COR-L47 (cell line): ENCODE measurements around the gene CARS1.

Source experiments
- DNase-seq: peaks from one replicate; lab custom pipeline; 2025; lab: John Stamatoyannopoulos, UW

CARS1 gene

DNA sequence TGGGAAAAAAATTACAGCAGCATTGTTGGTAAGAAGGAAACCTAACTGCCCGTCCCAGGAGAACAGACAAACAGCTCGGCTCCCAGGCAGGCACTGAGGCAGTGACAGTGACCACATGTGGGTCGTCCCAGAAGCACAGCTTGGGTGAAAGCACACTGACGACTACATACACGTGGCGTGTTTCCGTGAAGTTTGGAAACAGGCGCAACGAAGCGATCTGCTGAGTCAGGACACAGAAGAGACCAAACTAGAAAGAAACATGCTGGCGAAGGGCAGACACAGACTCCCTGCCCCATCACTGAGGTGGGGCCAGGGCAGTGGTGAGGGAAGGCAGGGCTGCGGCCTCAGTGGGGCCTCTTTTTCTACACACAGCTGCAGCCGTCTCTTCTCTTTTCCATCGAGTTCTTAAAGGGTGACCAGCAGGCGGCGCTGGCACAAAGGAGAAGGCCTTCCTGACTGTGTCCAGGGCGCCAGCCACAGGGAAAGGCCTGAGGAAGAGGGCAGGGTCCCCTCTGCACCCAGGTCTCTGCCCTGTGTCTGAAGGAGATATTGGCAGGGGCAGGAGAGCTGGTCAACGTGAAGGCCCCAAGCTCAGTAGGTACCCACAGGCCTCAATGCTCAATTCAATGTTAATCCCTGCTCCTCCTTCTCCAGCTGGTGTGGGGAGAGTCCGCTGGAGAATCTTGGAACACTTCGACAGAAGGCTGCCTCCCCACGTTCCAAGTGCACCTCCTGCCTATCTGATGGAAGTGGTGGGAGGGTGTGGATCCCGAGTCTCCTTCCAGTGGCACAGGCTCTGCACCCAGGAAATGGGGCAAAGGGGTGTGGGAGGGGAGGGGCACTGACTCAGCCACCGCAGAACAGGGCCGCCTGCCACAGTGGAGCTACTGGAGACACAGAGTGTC is 19.9 kb downstream of the CARS1 start:
- DNase-seq = peak; percentile 41

DNA sequence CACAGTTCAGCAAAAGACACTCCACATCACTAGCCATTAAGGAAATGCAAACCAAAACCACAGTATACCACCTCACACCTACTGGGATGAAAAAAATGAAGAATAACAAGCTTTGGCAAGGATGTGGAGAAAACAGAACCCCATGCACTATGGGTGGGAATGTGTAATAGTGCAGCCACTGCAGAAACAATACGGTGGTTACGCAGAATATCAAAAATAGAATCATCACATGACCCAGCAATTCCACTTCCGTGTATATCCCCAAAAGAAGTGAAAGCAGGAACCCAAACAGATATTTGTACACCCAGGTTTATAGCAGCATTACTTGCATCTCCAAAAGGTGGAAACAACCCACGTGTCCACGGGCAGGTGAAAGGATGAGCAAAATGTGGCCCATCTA is 20.8 kb downstream of the CARS1 start:
- DNase-seq = no peak

DNA sequence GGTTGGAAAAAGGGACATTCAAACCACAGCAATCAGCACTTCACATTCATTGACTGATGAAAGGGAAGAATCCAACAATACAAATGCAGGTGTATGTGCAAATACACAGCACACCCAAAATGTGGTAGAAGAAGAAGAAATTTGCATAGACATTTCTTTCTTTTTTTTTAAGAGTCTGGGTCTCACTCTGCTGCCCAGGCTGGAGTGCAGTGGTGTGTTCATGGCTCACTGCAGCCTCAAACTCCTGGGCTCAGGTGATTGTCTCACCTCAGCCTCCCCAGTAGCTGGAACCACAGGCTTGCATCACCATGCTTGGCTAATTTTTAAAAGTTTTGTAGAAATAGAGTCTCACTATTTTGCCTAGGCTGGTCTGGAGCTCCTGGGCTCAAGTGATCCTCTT is 21.9 kb downstream of the CARS1 start:
- DNase-seq = no peak

DNA sequence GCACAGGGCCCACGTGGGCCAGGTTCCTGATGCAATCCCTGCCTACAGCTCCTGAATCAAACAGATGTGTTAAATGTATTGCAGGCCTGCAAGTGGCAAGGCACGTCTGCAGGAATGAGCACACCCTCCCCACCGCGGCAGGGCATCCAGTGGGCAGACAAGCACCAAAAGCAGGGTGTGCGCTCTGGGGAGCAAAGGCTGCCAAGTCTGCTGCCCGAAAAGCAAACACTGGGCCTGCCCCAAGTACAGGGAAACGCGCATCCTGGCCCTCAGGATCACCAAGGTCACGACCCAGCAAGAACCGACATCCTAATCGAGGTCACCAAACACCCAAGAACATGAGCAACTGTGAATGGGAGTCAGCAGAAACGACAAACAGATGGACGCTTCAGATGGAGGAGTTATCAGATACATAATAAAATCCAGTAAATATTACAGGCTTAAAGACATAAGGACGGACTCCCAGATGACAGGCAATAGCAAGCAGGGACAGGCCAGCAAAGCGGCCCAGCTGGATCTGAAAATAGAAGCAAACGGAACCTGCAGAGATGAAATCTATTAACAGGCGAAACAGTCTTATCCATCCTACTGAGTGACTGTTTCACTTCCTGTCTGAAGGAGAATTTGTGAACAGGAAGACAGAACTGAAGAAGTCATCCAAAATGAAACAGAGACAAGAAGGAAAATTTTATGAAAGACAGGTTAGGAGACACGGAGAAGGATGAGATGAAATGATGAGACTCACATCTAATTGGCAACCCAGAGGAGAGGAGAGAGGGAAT is 26.7 kb downstream of the CARS1 start:
- DNase-seq = no peak

DNA sequence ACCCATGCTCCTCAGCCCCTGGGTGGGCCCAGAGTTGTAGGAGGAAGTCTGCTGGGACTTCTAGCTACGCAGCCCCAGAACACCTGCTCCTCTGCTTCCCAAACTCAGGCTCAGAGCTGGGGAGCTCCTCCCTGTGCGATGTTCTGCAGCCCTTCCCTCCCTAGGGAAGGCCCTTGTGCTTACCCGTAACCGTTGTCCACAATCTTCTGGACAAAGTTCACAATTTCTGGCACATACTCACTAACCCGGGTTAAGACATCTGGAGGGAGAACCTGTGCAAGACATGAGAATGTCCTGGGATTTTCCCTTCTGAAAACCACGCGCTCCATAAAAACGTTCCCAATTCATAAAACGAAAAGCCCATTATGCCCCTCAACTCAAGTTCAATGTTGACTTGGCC is 28.4 kb downstream of the CARS1 start:
- no peak for DNase-seq

DNA sequence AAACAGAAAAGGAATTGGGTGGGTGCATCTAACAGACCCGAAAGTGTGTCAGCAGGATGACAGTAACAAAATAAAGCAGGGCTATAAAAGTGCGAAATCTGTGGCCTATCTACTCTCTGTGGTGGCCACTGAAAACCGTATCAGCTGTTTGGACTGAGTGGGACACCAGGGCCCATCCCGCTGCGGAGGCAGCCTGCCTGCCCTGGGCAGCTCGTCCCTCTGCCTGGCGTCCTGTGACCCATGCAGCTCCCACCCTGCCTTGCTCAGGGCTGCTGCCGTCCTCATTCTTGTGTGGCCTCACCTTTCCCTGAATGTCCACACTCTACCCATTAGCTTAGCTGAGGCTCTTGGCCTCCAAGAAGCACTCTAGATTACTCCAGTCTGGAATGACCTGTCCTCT is 30.4 kb downstream of the CARS1 start:
- no peak for DNase-seq

DNA sequence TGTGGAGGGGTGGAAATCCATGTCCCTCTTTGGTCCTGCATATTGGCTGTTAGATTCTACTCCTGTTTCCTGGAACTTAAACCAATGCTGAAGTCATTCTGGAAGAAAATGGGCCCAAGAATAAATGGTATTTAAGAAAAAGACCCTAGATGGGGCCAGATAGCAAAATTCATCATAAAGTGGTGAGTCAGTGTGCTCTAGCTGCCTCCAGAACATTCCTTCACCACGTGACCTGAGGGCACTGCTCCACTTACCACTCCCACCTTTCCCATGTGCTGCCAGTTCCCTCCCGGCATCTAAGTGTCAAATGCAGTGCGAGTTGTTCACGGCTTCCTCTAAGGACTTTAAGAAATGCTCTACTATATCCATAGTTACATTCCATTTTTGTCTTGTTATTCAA is 34.2 kb downstream of the CARS1 start:
- DNase-seq = no peak

DNA sequence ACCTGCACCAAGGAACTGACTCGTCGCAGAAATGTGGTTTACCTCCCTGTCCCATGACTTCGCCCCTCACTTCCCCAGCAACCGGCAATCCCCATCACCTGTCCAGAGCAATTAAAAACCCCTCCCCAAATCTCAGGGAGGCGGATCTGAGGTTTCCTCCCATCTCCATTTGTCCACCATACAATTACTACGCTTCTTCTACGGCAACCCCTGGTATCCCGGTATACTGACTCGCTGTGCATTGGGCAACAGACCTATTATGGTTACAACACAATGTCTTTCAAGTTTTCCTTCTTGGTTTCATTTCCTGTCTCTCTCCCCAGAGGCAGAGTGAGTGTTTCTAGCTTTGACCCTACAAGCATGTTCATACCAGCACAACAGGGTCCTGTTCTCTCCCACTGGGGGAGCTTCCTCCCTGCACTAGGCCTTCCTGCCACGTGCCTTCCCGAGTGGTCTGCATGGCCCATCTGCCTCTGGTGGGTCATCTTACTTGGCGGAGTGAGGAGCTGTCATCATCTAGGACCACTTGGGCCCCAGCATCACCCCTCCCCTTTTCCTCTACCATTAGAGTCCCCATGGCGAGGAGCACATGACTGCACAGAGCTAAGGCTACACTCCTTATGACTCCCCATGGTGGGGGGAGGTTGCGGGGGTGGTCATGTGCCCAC is 34.8 kb downstream of the CARS1 start:
- DNase-seq = no peak

DNA sequence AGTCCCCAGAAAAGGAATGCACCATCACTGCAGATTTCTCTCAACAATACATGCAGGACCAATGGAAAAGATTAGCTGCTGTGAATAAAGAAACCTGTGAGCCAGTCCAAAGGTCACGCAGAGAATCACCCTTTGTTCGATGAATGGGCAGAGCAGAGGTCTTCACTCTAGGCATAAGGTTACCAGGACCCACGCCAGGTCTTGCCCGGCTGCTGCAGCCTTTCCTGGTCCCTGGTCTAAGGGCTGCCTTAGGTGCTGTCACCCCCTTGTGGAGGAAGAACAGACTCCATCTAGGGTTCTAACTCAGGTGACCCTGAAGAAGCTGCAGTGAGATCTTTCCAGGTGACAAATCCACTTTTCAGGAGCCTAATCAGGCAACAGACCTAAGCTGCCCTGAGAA is 36.1 kb downstream of the CARS1 start:
- DNase-seq = peak; percentile 29

DNA sequence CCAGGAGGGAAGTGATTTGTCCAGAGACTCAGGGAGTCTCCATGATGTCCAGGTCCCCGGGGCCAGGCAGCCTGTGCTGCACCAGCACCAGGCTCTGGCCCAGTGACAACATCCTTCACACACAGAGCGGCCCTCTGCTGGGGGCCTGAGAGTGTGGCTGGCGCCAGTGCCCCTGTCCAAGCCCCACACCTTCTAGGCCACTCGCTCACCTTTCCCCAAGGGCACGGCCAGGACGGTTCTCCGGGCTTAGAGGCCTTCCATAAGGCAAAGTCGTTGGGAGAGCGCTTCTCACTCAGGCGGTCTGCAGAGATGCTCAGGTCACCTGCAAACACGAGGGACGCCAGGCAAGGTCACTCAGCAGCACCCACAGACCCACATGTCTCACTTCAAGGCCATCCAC is 37.2 kb downstream of the CARS1 start:
- no peak for DNase-seq

DNA sequence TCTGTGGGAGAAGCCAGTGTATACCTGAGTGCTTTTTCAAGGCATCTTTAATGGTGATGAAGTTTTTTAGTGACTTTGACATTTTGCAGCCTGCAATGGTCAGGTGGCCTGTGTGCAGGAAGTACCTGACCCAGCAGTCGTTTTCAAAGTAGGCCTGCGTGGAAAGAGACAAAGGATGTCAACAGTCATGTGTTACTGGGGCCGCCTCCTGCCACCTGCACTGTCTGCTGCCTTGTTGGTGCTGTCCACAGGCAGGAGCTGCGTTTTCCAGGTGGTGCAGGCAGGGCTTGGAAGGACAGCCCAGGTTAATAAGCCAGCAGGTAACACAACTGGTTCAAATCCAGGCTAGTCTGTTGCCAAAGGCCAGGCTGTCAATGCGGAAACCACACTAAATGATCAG is 38.6 kb downstream of the CARS1 start:
- DNase-seq = no peak

DNA sequence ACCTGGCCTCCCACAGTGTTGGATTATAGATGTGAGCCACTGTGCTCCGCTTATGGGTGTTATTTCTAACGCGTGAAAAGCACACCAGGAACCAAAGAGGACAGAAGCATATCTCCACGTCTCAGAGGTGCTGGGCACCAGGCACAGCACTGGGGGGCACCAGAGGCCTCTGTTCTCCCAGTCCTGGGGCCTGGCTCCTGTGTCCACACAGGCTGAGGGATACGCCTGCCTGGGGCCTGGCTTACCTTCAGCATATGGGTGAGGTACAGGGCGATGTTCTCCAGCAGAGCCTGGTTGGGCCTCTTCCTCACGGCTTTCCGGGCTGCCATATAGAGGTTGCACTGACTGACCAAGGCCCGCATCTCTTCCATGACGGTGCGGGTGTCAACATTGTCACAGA is 40.4 kb downstream of the CARS1 start:
- DNase-seq = no peak

DNA sequence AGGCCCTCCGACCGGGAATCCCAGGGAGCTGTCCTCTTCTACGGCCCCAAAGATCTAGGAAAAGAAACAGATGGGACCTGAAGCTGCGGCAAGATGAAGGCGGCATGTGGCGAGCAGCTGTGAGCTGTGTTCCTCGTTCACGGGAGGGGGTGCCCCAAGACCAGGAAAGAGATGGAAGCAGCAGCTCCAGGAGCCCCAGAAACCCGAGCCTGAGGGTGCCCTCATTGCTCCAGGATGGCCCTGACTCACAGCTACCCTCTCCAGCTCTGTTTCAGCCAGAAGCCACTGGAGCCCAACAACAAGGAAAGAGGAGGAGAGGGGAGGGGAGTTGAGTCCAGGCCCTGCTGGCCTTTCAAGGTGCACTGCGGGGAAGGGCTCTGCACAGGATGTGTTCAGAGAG is 41.4 kb downstream of the CARS1 start:
- no peak for DNase-seq

DNA sequence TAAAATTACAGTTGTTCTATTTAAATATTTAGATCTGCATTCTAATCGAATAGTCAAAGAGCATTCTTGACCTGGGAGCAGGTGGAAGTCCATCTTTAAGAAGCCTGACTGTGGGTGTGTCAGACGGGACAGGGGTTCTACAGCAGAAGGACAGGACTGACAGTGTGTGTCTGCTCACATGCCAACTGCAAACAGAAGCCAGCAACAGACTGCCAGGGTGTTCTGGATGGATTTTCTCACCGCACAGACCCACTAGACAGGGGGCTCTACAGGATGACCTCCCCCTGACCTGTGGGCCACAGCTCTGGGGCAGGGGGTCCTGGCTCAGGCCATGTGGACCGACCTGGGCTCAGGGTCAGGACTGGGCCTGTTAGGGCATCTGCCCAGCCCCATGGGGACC is 42.3 kb downstream of the CARS1 start:
- DNase-seq = no peak

DNA sequence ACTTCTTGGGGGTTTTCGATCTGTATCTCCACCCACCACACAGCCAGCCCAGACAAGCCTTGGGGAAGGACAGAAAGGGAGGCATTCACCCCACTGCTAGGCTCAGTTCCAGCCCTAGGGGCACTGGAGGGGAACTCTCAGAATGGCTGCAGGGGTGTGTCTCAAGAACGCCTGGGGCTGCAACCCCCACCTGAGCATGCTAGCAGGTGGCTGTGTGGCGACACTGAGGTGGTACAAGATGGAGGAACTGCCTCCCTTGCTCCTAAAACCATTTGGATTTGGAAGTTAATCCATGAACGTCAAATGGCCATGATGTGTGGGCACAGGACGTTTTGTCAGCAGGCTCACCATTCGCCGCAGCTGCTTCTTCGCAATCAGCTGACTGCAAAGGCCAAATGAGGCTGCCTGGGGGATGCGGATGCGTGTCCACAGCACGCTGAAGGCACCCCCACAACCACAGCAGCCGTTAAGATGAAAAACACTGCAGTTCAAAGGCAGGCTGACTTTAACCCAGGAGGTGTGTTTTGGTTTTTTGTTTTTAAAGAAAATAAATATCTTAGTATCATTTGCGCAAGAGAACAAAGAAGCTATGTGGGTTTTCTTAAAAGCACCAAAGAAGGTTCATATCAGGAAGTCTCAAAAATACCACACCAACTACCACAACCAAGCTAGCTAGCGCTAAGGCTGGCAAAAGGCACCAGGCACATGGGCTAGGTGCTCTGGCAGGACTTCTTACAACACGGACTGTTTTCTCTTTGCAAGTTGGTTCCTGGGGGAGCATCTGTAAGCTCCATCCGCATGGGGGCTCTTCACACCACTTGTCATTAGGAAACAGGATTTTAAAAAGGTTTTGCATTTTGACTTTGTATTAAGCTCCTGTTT is 42.9 kb downstream of the CARS1 start:
- no peak for DNase-seq

DNA sequence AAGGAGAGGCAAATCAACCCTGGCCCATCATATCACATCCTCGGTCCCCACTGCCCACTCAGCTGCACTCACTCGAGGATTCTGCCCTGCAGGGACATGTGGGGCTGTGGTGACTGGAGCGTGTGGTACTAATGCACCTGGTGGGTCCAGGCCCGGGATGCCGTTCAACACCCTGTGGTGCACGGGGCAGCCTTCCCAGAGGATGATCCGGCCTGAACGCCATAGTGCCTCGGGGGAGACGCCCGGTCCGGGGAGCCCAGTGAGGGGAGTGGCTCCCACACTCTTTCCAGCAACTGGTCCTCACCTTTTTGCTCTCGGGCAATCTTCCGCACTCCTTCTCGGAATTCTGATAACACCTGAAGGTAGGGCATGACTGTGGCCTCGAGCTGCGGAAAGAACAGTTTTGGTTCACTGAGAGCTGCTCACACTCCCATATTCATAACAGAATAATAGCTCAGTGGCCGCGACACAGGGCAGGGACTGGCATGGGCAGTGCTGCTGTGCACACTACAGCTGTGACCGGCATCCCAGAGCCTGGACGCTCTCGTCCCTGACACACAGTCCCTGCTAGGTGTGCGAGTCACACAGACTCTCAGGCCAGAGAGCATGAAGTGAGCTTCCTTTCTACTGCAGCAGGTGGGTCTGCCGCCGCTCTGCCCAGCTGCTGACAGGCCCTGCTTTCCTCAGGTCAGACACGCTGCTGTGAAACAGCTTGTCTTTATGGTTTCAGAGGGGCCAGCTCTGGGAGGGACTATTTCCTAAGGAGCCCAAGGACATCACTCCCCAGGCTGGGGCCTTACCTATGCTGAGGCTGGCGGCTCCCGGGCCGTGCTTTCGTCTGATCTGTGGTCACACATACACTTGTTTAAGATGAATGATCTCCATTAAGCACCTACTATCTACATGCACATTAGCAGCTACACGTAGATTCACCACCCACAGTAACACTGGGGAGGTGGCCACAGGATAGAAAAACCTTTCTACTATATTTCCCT is 45.0 kb downstream of the CARS1 start:
- no peak for DNase-seq

DNA sequence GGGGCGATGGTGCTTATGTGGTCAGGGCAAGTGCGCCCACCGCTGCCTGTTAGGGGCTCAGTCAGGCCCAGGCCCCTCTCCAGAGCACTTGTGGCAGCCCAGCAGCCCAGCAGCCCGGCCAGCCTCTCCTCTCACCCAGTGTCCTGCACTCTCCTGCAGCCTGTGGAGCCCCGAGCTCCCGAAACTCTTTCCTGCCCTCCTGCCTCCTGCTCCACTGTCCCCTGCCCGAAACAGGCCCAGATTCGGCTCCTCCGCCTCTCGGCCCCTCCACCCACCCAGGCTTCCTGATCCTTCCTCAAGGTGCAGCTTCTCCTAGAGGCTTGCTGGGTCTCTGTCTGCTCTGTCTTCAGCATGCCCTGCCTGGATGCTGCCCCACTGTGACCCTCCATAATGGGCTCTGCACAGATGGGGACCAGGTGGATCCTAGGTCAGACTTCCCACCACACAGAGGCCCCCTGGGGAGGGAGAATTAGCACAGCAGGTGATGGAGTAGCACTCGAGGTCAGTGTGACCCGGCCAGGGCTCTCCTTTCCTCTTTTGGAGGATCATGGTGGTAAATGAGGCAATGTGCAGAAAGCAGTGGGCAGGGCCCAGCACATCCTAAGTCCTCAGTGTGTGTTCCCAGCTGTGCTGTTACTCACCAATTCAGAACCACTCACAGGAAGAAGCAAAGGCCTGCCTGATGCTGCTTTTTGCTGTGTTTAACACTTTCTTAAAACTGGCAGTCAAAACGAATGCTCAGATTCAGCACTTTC is 46.5 kb downstream of the CARS1 start:
- DNase-seq = no peak

DNA sequence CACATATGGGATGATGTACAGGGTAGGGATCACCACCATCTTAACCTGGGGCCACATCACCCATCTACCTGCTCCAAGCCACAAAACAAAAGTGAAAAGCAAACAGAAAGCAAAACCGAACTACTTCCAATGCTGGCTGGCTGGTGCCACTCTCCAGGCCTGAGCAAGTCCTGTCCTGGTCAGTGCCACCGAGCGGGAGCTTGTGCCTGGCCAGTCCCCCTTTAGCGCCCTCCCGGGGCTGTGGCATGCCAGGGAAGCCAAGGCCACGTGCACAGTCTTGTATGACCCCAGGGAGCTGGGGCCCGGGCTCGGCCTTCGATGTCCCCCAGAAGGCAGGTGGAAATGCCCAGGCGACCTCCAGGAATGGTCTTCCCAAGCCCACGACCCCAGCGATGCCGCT is 47.2 kb downstream of the CARS1 start:
- DNase-seq = no peak

DNA sequence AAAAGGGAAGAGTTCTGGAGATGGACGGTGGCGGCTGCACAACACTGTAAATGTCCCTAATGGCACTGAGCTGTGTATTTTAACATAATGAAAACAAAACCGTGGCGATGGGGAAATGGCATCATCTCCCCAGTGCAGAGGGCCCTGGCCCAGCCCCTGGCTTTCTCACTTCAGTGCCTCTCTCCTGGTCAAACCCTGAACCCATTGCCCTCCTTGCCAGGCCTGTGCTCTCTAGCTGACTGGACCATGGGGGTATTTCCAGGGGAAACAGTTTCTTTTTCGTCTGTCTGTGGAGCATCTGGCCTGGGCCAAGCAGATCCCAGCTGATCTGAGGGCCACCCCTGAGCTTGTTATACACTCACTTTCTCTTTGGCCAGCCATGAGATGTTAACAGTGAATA is 47.7 kb downstream of the CARS1 start:
- DNase-seq = no peak
